Renal cortex interstitium (tissue), 15 donors: Measurements from ENCODE around the gene SLFN12L. TPM values are rescaled to one million over a fixed set of nuclear protein-coding genes. Genes with fewer than 3 reads are reported as not detected.
A peak's percentile ranks its signal among the peaks of the same experiment; 100 is the strongest.
"Not testable (repeated sequence)": the region's sequence is repeated elsewhere in the genome, so short reads cannot be mapped to it uniquely, and the experiment has no call there.

ENCODE experiments used
- DNase-seq, 11 donors: peaks; one replicate each; pipeline ENCODE4 v3.0.0-alpha.2; 2013; ENCODE audit warnings: low read depth in 9 of 11, low spot score in 4 of 11; ENCODE audit errors: extremely low read depth in 1 of 11
- long read RNA-seq, 16 experiments: transcript quantifications; one replicate each; lab custom pipeline, GENCODE V29; 2026
- polyA plus RNA-seq, 3 donors: library from polyadenylated mRNA; unstranded; fragments of 120-200 nt; gene quantifications; one replicate each; pipeline ENCODE4 v1.2.1, GENCODE V29; 2013; ENCODE audit not compliant: insufficient read length in 3 of 3

The SLFN12L gene
- polyA plus RNA-seq: under 1 TPM; 0.13 to 0.33 (median 0.16) TPM
- long read RNA-seq, donor 1: 0 reads
- long read RNA-seq, donor 2: 0 reads
- long read RNA-seq, donor 3: 0 reads
- long read RNA-seq, donor 4: 0 reads
- long read RNA-seq, donor 5: 0 reads
- long read RNA-seq, donor 6: 0 reads
- long read RNA-seq, donor 7: 0 reads
- long read RNA-seq, donor 8: 0 reads
- long read RNA-seq, donor 9: 0 reads
- long read RNA-seq, donor 10: 0 reads
- long read RNA-seq, donor 11: 0 reads
- long read RNA-seq, donor 12: 0 reads
- long read RNA-seq, donor 13: 0 reads
- long read RNA-seq, donor 14: 0 reads
- long read RNA-seq, donor 15: 0 reads
- long read RNA-seq, donor 16: 0 reads

GRCh38 chr17:35537601-35538141 lies at the start of gene SLFN12L:
Gene SLFN12L, minus strand, starts transcription at chr17:35537678. Its CDS starts 15,314 bp downstream, at chr17:35522364.
- DNase-seq: no peak

DNA sequence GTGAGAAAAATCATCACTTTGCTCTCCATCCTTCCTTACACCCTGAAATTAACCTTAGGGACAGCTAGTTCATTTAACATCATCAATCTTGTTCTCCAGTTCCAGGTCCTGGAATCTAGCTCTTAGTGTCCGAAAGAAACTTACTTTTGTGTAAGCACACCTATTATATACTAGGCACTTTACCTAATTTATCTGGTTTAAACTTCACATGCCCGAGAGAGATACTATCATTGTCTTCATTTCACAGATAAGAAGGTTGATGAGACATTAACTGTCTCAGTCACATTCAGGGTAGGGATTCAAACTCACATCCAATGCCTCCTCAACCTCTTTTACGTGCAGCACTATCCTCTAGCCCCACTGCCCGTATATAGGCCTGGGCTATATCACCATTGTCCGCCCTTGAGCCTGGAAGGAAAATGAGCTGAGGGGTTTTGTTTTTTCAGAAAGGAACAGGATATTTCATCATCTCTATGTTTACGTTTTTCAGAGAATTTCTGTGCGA lies 49.1 kb upstream of the SLFN12L start:
- no peak for DNase-seq

DNA sequence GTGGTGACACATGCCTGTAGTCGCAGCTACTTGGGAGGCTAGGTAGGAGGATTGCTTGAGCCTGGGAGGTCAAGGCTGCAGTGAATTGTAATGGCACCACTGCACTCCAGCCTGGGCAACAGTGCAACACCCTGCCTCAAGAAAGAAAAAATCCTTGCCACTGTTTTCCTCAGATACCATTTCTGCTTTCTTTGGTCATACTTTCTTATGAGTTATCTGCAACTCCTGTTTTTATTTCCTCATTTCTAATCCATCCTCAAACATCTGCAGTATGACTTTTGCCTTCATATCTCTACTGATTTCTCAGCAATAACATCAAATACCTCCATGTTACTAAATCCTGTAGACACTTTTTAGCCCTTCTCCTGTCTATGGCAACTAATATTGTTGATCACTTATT lies 46.6 kb upstream of the SLFN12L start:
- no peak for DNase-seq

DNA sequence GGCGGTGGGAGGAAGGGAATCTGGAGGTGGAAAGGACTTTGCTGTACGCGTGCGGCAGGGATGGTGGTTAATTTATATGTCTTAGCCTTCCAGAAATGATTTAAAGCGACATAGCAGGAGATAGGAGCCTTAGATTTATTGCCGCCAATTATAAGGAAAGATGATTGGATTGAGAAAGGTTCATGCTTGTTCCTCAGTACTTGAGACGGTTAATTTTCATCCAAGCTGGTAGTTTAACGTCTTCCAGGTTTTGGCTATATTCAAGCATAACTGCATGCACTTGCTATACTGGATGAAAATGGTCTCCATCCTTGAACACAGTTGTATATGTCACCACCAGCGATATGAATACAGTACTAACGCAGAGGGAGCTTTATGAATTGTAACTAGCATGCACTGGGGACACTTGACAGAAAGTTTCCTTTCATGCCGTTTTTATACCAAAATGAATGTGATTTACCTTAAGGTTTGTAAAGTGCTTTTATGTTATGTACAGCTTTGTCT lies 41.5 kb upstream of the SLFN12L start:
- no peak for DNase-seq

- DNase-seq: peak; percentile 82 to 95 (median 87)
These were observed 40.9 kb upstream of the SLFN12L start, which contains the start of gene PEX12 for GRCh38 chr17:35578197-35578928. Gene PEX12, minus strand, starts transcription at chr17:35578571. Its CDS starts 550 bp downstream, at chr17:35578021.

DNA sequence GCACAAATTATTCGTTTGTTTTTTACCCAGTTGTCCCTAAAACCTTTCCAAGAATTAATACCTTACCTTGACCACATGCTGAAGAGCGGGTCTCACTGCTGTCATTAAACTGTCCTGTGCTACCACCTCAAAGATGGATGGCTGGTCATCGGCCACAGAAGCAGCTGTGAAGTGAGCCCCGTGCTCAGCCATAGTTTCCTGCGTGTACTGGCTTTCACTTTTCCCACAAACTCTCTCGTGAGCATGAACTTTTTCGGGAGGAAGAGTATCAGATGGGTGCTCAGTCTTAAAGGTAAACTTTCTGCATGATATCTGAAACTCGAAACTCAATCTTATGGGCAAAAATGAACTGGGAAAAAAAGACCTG lies 40.3 kb upstream of the SLFN12L start:
- DNase-seq: peak in 1 of 11 donors; percentile 9

GRCh38 chr17:35575759-35576158 lies 38.3 kb upstream of the SLFN12L start:
- no peak for DNase-seq

DNA sequence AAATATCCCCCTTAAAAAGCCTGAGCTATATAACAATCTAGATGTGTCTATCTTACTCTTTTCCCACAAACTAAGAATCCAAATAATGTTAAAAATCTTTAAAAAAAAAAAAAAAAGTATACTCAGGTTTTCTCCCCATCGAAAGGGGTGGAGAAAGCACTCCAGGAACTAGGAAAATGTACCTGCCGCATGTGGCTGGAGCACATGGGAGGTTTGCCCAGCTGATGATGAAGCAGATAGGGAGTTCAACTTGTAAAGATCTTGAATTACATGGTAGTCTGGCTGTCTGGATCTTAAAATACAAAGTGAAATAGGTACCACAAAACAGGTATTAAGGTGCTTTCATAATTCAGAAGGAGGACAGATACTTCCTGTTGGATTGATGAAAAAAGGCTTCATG lies 31.9 kb upstream of the SLFN12L start:
- no peak for DNase-seq

GRCh38 chr17:35568561-35568960 lies 31.1 kb upstream of the SLFN12L start:
- no peak for DNase-seq

- no peak for DNase-seq
These were observed 29.5 kb upstream of the SLFN12L start for GRCh38 chr17:35566968-35567367.

DNA sequence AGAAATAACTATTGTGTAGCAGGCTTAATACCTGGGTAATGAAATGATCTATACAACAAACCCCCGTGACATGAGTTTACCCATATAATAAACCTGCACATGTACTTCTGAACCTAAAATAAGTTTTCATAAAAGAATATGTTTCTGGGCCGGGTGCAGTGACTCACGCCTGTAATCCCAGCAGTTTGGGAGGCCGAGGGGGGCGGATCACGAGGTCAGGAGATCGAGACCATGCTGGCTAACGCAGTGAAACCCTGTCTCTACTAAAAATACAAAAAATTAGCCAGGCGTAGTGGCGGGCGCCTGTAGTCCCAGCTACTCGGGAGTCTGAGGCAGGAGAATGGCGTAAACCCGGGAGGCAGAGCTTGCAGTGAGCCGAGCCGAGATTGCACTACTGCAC lies 25.7 kb upstream of the SLFN12L start:
- not testable (repeated sequence) for DNase-seq

- no peak for DNase-seq
These were observed 23.2 kb upstream of the SLFN12L start, which contains the start of gene SLFN14 for GRCh38 chr17:35560703-35561102. Gene SLFN14, minus strand, starts transcription at chr17:35560819. Its CDS starts 2,757 bp downstream, at chr17:35558062.

- no peak for DNase-seq
These were observed 22.2 kb upstream of the SLFN12L start for GRCh38 chr17:35559495-35560210.

DNA sequence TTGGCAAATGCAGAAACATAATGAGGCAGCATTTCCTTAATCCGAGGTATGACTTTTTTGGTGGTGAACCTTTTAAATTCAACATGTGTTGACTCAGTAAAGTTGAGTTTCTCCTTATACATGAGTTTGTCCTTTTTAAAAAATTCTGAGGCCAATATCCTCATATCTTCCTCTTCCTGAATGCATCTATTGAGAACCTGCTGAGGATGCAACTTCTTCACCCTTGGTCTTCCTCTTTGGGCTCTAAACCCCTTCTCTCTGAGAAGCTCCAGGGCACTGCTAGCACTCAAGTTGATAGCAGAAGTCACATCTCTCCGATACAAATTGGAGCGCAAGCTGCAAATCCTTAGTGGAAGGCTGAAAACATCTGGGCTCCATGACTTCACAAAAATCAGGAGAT lies 19.9 kb upstream of the SLFN12L start:
- DNase-seq: no peak

DNA sequence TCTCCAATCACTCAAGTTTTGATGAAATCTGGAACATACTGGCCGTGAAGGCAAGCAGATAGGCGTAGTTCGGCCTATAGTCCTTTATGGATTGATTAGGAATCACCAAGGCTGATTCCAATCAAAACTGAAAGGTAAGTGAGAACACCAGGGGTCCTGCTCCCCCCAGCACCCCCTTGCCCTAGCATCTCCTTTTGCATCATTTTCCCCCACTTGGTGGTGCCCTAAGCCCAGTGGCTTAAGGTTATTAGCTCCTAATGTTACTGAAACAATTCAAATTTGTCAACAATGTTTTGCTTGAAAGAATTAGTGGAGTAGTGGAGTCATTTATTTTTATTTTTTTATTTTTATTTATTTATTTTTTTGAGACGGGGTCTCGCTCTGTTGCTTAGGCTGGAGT lies 18.2 kb upstream of the SLFN12L start:
- DNase-seq: no peak

DNA sequence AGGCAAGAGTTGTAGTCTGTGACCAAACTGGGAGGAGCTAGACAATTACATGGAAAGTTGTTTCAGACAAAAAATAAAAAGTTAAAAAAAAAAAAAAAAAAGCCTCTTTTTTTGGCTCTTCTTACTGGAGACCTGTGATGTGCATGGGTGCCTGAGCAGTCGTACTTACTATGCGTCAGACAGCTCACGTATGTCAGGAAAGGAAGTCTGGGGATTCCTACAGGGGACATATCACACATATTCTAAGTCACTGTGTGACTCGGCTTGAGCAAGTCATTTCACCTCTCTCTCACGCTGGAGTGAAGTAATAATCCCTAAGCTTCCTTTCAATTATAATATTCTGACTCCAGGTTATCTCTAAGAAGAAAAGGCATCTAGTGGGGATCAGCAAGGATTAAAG lies 17.2 kb upstream of the SLFN12L start:
- no peak for DNase-seq

DNA sequence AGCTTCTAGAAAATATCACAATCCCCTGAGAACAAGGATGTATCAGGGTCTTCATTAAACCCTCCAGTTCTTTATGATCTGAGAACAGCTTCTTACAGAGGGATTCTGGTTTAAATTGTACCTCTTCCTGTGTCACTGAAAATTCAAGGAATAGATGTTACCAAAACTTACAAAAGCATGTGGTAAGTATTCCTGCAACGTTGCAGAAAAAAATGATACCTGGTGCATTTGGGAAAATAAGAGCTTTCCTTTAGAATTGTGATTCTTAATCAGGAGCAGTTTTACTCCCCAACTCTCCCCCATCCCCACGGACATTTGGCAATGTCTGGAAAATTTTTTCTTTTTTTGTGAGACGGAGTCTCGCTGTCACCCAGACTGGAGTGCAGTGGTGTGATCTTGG lies 15.8 kb upstream of the SLFN12L start:
- DNase-seq: no peak

GRCh38 chr17:35548978-35549377 lies 11.5 kb upstream of the SLFN12L start:
- no peak for DNase-seq

- DNase-seq: no peak
These were observed 10.8 kb upstream of the SLFN12L start for GRCh38 chr17:35548208-35548810.
